Amygdala (tissue), 56 donors: ENCODE results near the gene MAP2K2.

Experiments
- DNase-seq, 56 donors: peaks; one replicate each; lab custom pipeline; 2025; lab: John Stamatoyannopoulos, UW

The MAP2K2 gene

GRCh38 chr19:4063369-4064148 lies 60.4 kb downstream of the MAP2K2 start:
- DNase-seq, result no peak

GRCh38 chr19:4062419-4063368 lies 61.2 kb downstream of the MAP2K2 start:
- DNase-seq, result no peak

- DNase-seq, result no peak
Measured at GRCh38 chr19:4061683-4062418, 62.1 kb downstream of the MAP2K2 start.

- DNase-seq, result peak in 6 of 56 donors; percentile 15 to 50 (median 40)
Measured at GRCh38 chr19:4061178-4061682, 62.7 kb downstream of the MAP2K2 start.

GRCh38 chr19:4060621-4061177 lies 63.2 kb downstream of the MAP2K2 start:
- no peak for DNase-seq

- DNase-seq, result peak in 1 of 56 donors; percentile 26
Measured at GRCh38 chr19:4059891-4060620, 63.9 kb downstream of the MAP2K2 start.

GRCh38 chr19:4059453-4059871 lies 64.5 kb downstream of the MAP2K2 start:
- DNase-seq, result no peak

GRCh38 chr19:4058693-4059452 lies 65.0 kb downstream of the MAP2K2 start:
- peak in 55 of 56 donors; percentile 20 to 88 (median 70) for DNase-seq

- peak in 13 of 56 donors; percentile 38 to 74 (median 63) for DNase-seq
Measured at GRCh38 chr19:4057931-4058692, 65.8 kb downstream of the MAP2K2 start.

GRCh38 chr19:4055209-4055552 lies 68.7 kb downstream of the MAP2K2 start:
- no peak for DNase-seq

- DNase-seq, result no peak
Measured at GRCh38 chr19:4054441-4055208, 69.3 kb downstream of the MAP2K2 start.

GRCh38 chr19:4053423-4054324 lies 70.2 kb downstream of the MAP2K2 start:
- no peak for DNase-seq

GRCh38 chr19:4052993-4053422 lies 70.9 kb downstream of the MAP2K2 start:
- peak in 1 of 56 donors; percentile 46 for DNase-seq

GRCh38 chr19:4052114-4052992 lies 71.6 kb downstream of the MAP2K2 start:
- DNase-seq, result peak in 26 of 56 donors; percentile 15 to 77 (median 46)
